Panc1 (cell line): ENCODE data around the gene CALD1.

ENCODE experiments used
- CTCF ChIP-seq: fragments of 450-650 bp; IDR thresholded peaks from 2 replicates; pipeline ENCODE4 v1.5.1; 2017; ENCODE audit warnings: mild to moderate bottlenecking
- POLR2AphosphoS5 ChIP-seq: IDR thresholded peaks from 2 replicates; pipeline ENCODE4 v1.6.1; 2012; ENCODE audit warnings: mild to moderate bottlenecking, low read depth, low read length, moderate library complexity
- REST ChIP-seq, 2 experiments: IDR thresholded peaks; 2 replicates each; pipeline ENCODE4 v1.6.1; 2011 to 2012; ENCODE audit warnings: low read depth in 2 of 2, control low read depth in 1 of 2, low read length in 1 of 2, mild to moderate bottlenecking in 1 of 2, moderate library complexity in 1 of 2; ENCODE audit not compliant: insufficient read depth in 1 of 2
- SIN3A ChIP-seq: IDR thresholded peaks from 2 replicates; pipeline ENCODE4 v1.6.1; 2012; ENCODE audit warnings: low read depth, mild to moderate bottlenecking, low read length, moderate library complexity, borderline replicate concordance; ENCODE audit not compliant: insufficient read depth
- TCF7L2 ChIP-seq: IDR thresholded peaks from 2 replicates; pipeline ENCODE4 v1.6.1; 2011; ENCODE audit warnings: mild to moderate bottlenecking, low read depth, low read length, inconsistent platforms

GRCh38 chr7:134886353-134887057 is 107.1 kb downstream of the CALD1 start:
- TF ChIP-seq CTCF, result no peak
- no peak for TF ChIP-seq SIN3A
- TF ChIP-seq REST (IDR thresholded peaks at IDR 0.05; ENCODE audit: insufficient read depth in 1 of 2, low read depth in 2 of 2, low read length in 1 of 2), result no peak
- TF ChIP-seq POLR2AphosphoS5, result no peak
- no peak for TF ChIP-seq TCF7L2
